ENCODE measurements around the gene PDHB. TPM values are rescaled to one million over a fixed set of nuclear protein-coding genes. Genes with fewer than 3 reads are reported as not detected.

PDHB gene
- 55.1 and 62.4 TPM in 2 replicates for total RNA-seq

DNA sequence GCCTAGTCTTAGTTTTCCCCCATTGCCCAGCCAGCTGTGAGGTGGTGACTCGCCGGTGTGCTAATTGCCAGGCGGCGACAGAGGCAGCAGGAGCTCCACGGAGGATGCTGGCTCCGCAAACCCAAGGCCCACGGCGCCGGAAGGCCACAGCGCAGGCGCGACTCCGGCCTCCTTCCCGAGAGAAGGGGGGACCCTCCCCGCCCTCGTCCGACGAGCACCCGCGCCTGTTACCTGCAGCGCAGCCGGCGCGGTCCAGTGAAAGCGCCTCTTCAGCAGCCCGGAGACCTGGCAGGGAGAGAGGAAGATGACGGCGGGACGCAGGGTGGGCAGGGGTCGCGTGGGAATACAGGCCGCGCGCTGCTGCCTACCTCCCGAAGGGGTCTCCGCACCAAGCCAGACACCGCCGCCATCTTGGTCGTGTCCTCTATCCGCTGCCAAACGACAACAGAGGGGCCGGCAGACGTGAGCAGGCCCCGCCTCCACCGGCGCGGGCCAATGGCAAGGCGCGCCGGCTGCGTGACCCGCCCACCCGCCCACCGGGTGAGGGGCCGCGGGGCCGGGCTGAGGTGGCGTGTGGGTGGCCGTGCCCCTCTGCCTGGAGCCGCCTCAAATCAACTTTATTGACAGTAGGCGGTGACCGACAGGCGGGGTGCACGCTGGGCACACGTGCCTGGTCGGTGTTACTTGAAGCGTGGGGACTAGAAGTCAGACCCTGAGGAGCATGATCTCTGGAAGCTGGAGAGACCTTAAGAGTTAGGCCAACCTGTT is at the start of gene PDHB:
PDHB (minus strand) TSS at position 433 of the 768 bp plus-strand sequence; CDS start at position 410, 23 bp downstream.

Other genes starting within 250 kb of the PDHB start
- gene DNASE1L3, start 222.9 kb downstream of the PDHB start, total RNA-seq = 0.09 and 0.18 TPM in 2 replicates
- 5.7 and 9.0 TPM in 2 replicates for gene ABHD6, start 196.0 kb downstream of the PDHB start, total RNA-seq
- 12.0 and 17.8 TPM in 2 replicates for gene RPP14, start 127.6 kb downstream of the PDHB start, total RNA-seq
- gene HTD2, start 127.3 kb downstream of the PDHB start, total RNA-seq = 3.8 and 5.5 TPM in 2 replicates
- 8.8 and 13.9 TPM in 2 replicates for gene PXK, start 100.9 kb downstream of the PDHB start, total RNA-seq
- 5.3 and 9.2 TPM in 2 replicates for gene KCTD6, start 58.3 kb upstream of the PDHB start, total RNA-seq
- 2.8 and 4.0 TPM in 2 replicates for gene ACOX2, start 103.4 kb upstream of the PDHB start, total RNA-seq
- 4.5 and 5.4 TPM in 2 replicates for gene FAM107A, start 143.6 kb upstream of the PDHB start, total RNA-seq
- gene FAM3D, start 232.9 kb upstream of the PDHB start, total RNA-seq = 0.09 and 0.18 TPM in 2 replicates

All from endothelial cell of coronary artery (primary cell).